ENCODE data around the gene GMDS.

DNA sequence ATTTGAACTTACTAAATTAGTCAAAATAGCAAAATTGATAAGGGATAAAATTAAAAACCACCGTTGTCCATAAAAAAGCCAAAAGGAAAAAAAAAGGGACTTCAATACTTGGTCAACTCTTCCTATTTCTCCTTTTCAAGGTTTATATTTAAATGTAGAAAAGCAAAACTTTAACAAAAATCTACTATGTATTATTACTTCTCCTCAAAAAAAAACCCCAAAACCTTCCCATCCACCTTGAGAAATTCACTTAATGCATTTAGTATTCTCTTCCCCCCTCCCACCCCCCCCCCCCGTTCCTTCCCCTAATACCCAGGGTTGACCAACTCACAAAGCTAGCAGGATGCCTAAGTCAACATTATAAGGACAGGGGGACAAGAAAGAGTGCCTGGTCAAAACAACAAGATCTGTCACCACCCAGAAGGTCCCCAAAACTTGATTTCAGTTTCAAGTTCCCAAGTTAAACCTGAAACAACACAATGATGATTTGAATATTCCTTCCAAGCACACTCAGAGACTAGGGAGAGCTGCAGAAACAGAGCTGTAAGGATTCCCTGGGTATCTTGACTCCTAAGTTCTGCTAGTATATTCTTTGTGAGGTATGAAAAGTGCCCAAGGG lies 14.6 kb downstream of the GMDS start:
- TF ChIP-seq CTCF (conservative IDR thresholded peaks at IDR 0.05; ENCODE audit: low read depth, low read length): no peak
- TF ChIP-seq SMC3 (IDR thresholded peaks at IDR 0.05; ENCODE audit: low read depth, low read length): no peak
- TF ChIP-seq MAZ (IDR thresholded peaks at IDR 0.05; ENCODE audit: borderline replicate concordance, low read depth, low read length): no peak
- TF ChIP-seq POLR2A (IDR thresholded peaks at IDR 0.05; ENCODE audit: low read depth, low read length): no peak
- TF ChIP-seq USF2 (IDR thresholded peaks at IDR 0.05; ENCODE audit: low read depth, low read length): no peak
- TF ChIP-seq MXI1 (IDR thresholded peaks at IDR 0.05; ENCODE audit: borderline replicate concordance, low read depth, low read length): no peak
- no peak for TF ChIP-seq RAD21 (IDR thresholded peaks at IDR 0.05; ENCODE audit: low read length)
- TF ChIP-seq CEBPB (IDR thresholded peaks at IDR 0.05; ENCODE audit: low read depth, low read length): no peak
- no peak for TF ChIP-seq ELK1 (IDR thresholded peaks at IDR 0.05; ENCODE audit: borderline replicate concordance, low read depth, low read length)
- TF ChIP-seq FOS (IDR thresholded peaks at IDR 0.05; ENCODE audit: low read depth, low read length): no peak
- no peak for TF ChIP-seq CHD1 (IDR thresholded peaks at IDR 0.05; ENCODE audit: low read depth, low read length)
